MV-4-11 (cell line): Measurements from ENCODE around the gene KLK1.

Source experiments
- DNase-seq: peaks from one replicate; lab custom pipeline; 2025; lab: John Stamatoyannopoulos, UW

KLK1 gene

DNA sequence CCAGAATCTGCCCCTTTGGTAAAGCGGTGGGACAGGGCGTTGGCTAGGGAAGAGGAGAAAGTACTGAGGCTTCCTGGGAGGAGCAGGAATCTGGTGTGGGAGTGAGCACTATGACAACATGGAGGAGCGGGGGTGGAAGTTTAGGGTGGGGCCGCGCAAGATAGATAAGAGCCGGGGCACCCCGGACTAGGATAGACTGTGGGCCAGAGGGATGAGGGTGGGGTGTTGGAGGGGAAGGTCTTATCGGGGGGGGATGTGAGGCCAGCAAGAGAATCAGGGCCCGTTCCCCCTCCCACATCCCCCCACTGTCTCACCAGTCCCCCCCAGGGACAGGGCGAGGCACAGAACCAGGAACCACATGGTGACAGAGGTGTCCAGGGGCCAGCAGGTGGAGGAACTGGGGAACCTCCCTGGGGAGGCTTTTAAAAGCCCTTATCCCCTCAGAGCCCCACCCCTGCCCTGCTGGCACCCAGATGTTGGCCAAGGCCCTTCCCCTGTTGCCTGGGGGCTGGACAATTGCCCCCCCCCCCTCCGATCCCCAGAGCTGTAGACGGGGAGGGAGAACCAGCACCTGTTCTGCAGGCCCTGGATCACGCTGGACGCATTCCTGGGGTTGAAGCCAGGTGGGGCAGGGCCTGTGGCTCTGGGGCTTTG, at the start of gene KLK1:
Gene KLK1, minus strand, starts transcription at position 399 of the 654 bp plus-strand sequence. Its CDS starts 39 bp downstream, at position 360.
- DNase-seq, result no peak

DNA sequence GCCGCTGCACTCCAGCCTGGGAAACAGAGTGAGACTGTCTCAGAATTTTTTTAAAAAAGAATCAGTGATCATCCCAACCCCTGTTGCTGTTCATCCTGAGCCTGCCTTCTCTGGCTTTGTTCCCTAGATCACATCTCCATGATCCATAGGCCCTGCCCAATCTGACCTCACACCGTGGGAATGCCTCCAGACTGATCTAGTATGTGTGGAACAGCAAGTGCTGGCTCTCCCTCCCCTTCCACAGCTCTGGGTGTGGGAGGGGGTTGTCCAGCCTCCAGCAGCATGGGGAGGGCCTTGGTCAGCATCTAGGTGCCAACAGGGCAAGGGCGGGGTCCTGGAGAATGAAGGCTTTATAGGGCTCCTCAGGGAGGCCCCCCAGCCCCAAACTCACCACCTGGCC, 49.5 kb upstream of the KLK1 start, which contains the start of gene KLK2:
Gene KLK2, plus strand, starts transcription at position 384 of the 400 bp plus-strand sequence. CDS start 35 bp downstream, outside the sequence.
- DNase-seq, result no peak

DNA sequence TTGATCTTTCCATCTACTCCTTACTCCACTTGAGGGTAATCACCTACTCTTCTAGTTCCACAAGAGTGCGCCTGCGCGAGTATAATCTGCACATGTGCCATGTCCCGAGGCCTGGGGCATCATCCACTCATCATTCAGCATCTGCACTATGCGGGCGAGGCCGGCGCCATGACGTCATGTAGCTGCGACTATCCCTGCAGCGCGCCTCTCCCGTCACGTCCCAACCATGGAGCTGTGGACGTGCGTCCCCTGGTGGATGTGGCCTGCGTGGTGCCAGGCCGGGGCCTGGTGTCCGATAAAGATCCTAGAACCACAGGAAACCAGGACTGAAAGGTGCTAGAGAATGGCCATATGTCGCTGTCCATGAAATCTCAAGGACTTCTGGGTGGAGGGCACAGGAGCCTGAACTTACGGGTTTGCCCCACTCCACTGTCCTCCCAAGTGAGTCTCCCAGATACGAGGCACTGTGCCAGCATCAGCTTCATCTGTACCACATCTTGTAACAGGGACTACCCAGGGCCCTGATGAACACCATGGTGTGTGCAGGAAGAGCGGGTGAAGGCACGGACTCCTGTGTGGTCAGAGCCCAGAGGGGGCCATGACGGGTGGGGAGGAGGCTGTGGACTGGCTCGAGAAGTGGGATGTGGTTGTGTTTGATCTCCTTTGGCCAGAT, 47.0 kb upstream of the KLK1 start:
- DNase-seq, result no peak

DNA sequence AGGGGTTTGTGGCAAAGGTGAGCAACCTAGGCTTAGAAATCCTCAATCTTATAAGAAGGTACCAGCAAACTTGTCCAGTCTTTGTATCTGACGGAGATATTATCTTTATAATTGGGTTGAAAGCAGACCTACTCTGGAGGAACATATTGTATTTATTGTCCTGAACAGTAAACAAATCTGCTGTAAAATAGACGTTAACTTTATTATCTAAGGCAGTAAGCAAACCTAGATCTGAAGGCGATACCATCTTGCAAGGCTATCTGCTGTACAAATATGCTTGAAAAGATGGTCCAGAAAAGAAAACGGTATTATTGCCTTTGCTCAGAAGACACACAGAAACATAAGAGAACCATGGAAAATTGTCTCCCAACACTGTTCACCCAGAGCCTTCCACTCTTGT, 45.9 kb upstream of the KLK1 start:
- DNase-seq, result no peak

DNA sequence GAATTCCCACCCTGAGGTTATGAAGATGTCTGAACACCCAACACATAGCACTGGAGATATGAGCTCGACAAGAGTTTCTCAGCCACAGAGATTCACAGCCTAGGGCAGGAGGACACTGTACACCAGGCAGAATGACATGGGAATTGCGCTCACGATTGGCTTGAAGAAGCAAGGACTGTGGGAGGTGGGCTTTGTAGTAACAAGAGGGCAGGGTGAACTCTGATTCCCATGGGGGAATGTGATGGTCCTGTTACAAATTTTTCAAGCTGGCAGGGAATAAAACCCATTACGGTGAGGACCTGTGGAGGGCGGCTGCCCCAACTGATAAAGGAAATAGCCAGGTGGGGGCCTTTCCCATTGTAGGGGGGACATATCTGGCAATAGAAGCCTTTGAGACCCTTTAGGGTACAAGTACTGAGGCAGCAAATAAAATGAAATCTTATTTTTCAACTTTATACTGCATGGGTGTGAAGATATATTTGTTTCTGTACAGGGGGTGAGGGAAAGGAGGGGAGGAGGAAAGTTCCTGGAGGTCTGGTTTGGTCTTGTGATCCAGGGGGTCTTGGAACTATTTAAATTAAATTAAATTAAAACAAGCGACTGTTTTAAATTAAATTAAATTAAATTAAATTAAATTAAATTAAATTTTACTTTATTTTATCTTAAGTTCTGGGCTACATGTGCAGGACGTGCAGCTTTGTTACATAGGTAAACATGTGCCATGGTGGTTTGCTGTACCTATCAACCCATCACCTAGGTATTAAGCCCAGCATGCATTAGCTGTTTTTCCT, 38.1 kb upstream of the KLK1 start:
- no peak for DNase-seq

DNA sequence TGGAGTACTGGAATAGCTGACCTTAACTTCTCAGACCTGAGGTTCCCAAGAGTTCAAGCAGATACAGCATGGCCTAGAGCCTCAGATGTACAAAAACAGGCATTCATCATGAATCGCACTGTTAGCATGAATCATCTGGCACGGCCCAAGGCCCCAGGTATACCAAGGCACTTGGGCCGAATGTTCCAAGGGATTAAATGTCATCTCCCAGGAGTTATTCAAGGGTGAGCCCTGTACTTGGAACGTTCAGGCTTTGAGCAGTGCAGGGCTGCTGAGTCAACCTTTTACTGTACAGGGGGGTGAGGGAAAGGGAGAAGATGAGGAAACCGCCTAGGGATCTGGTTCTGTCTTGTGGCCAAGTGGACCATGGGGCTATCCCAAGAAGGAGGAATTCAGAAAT, 37.4 kb upstream of the KLK1 start:
- DNase-seq, result no peak

DNA sequence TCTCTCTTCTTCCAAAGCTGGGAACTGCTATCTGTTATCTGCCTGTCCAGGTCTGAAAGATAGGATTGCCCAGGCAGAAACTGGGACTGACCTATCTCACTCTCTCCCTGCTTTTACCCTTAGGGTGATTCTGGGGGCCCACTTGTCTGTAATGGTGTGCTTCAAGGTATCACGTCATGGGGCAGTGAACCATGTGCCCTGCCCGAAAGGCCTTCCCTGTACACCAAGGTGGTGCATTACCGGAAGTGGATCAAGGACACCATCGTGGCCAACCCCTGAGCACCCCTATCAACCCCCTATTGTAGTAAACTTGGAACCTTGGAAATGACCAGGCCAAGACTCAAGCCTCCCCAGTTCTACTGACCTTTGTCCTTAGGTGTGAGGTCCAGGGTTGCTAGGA, 36.3 kb upstream of the KLK1 start:
- no peak for DNase-seq

DNA sequence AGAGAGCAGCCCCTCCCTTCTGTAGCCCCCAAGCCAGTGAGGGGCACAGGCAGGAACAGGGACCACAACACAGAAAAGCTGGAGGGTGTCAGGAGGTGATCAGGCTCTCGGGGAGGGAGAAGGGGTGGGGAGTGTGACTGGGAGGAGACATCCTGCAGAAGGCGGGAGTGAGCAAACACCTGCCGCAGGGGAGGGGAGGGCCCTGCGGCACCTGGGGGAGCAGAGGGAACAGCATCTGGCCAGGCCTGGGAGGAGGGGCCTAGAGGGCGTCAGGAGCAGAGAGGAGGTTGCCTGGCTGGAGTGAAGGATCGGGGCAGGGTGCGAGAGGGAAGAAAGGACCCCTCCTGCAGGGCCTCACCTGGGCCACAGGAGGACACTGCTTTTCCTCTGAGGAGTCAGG, 35.3 kb upstream of the KLK1 start:
- DNase-seq, result no peak

DNA sequence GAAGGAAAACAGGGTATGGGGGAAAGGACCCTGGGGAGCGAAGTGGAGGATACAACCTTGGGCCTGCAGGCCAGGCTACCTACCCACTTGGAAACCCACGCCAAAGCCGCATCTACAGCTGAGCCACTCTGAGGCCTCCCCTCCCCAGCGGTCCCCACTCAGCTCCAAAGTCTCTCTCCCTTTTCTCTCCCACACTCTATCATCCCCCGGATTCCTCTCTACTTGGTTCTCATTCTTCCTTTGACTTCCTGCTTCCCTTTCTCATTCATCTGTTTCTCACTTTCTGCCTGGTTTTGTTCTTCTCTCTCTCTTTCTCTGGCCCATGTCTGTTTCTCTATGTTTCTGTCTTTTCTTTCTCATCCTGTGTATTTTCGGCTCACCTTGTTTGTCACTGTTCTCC, 33.8 kb upstream of the KLK1 start:
- DNase-seq, result no peak

DNA sequence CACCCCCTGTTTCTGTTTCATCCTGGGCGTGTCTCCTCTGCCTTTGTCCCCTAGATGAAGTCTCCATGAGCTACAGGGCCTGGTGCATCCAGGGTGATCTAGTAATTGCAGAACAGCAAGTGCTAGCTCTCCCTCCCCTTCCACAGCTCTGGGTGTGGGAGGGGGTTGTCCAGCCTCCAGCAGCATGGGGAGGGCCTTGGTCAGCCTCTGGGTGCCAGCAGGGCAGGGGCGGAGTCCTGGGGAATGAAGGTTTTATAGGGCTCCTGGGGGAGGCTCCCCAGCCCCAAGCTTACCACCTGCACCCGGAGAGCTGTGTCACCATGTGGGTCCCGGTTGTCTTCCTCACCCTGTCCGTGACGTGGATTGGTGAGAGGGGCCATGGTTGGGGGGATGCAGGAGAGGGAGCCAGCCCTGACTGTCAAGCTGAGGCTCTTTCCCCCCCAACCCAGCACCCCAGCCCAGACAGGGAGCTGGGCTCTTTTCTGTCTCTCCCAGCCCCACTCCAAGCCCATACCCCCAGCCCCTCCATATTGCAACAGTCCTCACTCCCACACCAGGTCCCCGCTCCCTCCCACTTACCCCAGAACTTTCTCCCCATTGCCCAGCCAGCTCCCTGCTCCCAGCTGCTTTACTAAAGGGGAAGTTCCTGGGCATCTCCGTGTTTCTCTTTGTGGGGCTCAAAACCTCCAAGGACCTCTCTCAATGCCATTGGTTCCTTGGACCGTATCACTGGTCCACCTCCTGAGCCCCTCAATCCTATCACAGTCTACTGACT, 31.2 kb upstream of the KLK1 start, which contains the start of gene KLK3:
Gene KLK3, plus strand, starts transcription at position 280 of the 775 bp plus-strand sequence. Its CDS starts 41 bp downstream, at position 321.
- DNase-seq, result no peak

DNA sequence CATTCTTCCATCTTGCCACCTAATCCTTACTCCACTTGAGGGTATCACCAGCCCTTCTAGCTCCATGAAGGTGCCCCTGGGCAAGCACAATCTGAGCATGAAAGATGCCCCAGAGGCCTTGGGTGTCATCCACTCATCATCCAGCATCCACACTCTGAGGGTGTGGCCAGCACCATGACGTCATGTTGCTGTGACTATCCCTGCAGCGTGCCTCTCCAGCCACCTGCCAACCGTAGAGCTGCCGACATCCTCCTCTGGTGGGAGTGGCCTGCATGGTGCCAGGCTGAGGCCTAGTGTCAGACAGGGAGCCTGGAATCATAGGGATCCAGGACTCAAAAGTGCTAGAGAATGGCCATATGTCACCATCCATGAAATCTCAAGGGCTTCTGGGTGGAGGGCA, 28.0 kb upstream of the KLK1 start:
- DNase-seq, result no peak

DNA sequence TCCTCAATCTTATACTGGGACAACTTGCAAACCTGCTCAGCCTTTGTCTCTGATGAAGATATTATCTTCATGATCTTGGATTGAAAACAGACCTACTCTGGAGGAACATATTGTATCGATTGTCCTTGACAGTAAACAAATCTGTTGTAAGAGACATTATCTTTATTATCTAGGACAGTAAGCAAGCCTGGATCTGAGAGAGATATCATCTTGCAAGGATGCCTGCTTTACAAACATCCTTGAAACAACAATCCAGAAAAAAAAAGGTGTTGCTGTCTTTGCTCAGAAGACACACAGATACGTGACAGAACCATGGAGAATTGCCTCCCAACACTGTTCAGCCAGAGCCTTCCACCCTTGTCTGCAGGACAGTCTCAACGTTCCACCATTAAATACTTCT, 27.2 kb upstream of the KLK1 start:
- no peak for DNase-seq

DNA sequence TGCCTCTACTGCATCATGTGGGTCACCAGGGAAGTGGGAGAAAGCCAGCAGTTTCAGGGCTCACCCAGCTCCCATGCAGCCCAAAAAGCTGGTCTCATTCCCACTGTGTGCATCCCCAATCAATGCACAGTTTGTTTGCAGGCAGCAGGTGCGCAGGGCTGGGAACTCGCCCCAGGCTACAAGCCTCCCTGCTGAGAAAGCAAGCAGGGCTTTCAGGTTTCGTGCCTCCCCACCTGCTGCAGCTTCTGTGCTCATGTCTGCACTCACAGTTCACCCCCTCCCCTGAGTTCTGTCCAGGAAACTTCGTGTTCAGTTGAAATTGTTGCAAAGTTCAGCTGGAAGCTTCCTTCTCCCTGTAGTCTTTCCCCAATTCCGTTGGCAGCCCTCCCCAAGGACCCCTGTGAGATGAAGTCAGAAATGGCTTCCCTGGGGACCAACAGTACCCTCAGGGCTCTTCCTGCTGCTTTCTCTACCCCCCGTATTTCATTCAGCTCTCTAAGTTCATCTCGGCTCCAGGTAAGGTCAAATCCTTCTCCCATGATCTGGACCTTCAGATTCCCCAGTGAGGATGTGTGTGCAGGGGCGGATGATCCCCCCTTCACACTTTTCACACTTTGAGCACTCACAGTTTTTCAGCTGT, 20.8 kb upstream of the KLK1 start:
- DNase-seq, result no peak

DNA sequence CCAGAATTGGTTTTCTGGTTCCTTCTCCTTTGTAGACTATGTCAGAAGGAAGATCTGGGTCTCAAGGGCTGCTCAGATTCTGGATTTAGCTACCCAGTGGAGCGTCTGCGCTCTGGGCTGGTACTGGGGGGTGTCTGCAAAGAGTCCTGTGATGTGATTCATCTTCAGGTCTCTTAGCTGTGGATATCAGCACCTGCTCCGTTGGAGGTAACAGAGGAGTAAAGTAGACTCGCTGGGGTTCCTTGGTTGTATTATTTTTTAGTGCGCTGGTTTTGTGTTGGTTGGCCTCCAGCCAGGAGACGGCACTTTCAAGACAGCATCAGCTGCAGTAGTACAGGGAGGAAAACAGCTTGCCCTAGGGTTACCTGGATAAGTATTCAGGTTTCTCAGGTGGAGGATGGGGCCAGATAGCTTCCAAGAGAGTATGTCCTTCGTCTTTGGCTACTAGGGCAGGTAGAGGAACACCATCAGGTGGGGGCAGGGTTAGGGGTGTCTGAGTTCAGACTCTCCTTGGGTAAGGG, 20.2 kb upstream of the KLK1 start:
- DNase-seq, result no peak

DNA sequence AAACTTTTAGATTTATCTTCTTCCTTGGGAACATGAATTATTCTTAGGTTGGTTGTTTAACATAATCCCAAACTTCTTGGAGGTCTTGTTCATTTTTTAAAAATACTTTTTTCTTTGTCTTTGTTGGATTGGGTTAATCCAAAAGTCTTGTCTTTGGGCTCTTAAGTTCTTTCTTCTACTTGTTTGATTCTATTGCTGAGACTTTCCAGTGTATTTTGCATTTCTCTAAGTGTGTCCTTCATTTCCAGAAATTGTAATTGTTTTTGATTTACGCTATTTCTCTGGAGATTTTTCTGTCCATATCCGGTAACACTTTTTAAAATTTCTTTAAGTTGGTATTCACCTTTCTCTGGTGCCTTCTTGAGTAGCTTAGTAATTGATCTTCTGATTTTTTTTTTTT, 19.6 kb upstream of the KLK1 start:
- DNase-seq, result no peak

DNA sequence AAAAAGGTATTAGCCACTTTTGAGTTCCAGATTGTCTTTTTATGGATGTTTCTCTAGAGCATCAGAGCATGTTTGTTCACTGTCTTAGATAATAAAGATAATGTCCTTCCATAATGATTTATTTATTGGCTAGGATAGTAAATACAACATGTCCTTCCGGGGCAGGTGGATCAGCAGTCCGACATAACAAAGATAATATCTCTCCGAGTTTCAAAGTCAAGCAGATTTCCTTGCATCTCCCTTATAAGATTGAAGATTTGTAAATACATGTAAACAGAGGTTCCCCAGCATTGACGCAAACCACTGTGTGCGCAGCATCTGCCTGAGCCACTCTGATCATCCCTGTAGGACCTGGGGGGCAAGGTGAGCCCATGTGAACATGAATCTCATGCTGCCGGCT, 18.5 kb upstream of the KLK1 start:
- no peak for DNase-seq

DNA sequence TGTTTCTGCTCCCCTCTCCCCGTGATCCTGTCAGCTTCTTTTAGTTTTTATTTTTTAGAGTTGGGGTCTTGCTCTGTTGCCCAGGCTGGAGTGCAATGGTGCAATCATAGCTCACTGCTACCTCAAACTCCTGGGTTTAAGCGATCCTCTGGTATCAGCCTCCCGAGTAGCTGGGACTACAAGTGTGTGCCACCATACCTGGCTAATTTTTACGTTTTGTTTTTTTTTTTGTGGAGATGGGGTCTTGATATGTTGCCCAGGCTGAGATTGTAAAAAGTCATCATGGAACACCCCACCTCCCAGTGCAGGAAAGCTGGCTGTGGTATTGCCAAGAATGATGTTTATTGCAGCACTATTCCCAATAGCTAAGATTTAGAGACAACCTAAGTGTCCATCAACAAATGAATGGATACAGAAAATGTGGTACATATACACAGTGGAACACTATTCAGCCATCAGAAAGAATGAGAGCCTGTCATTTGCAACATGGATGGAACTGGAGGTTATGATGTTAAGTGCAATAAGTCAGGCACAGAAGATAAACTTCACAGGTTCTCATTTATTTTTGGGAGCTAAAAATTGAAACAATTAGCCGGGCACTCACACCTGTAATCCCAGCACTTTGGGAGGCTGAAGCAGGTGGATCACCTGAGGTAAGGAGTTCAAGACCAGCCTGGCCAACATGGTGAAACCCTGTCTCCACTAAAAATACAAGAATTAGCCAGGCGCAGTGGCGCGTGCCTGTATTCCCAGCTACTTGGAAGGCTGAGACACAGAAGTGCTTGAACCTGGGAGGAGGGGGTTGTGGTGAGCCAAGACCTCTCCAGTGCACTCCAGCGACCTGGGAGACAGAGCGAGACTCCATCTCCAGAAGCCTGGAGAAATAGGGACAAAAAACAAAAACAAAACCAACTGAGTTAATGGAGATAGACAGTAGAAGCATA, 16.4 kb upstream of the KLK1 start:
- no peak for DNase-seq

DNA sequence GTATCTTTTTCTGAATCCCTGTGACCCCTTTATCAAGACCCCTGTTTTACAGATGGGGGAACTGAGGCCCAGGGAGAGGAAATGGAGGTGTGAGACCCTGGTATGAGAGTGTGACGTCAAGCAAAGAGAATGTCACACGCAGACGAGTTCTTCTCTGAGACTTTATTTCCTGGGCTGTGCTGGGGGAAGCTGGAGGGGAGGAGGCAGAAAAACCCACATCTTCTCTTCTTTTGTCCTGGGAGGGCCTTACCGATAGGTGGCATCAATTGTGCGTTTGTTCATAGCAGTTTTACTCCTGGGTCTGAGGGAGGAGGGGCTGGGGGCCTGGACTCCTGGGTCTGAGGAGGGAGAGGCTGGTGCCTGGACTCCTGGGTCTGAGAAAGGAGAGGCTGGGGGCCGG, 14.7 kb upstream of the KLK1 start:
- peak; percentile 20 for DNase-seq

DNA sequence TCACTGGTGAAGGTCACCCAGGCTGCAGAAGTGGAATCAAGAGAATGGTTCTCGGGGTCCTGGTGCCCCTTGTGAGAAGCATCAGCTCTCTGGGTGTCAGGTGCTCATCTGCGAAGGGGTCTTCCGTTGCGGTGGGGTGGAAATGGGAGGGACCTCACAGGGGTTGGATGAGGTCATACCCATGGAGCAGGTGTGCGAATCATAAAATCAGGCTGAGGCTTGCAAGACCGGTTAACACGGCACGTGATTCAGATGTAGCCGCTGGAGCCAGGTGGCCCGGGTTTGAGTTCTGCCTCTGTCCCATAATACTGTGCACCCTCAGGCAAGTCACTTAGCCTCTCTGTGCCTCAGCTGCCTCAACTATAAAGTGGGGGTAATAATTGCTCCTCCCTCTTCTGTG, 13.7 kb upstream of the KLK1 start:
- DNase-seq, result no peak

DNA sequence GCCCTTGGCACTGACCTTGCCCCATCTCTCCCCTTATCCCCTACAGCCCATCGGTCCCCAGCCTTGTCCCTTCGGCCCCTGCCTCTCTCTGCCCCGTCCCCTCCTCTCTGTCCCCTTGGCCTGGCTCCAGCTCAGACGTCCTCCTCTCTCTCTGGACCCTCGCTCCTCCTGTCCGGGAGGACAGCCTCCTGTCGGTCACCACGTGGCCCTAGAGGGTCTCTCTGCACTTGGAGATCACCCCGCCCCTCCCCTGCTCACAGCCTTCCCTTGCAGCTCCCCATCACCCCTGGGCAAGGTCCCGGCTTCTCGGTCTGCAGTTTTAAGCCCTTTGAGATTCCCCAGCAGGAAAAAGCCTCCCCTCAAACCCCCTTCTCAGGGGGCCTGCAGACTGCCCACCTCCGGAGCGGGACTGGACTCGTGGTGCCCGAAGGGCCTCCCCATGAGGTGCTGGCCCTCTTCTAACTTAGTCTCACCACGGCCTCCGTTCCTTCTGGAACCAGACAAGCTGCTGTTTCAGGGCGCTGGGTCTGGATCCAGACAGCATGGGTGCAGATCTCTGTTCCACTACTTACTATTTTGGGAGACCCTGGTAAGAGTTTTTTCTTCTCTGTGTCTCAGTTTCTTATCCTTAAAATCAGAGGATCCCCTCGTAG, 13.1 kb upstream of the KLK1 start:
- DNase-seq, result no peak
